ENCODE data around the gene GPC1. TPM values are rescaled to one million over a fixed set of nuclear protein-coding genes. Genes with fewer than 3 reads are reported as not detected.

GPC1 gene
- total RNA-seq, 1 donor from 2014 or later = 177 TPM

DNA sequence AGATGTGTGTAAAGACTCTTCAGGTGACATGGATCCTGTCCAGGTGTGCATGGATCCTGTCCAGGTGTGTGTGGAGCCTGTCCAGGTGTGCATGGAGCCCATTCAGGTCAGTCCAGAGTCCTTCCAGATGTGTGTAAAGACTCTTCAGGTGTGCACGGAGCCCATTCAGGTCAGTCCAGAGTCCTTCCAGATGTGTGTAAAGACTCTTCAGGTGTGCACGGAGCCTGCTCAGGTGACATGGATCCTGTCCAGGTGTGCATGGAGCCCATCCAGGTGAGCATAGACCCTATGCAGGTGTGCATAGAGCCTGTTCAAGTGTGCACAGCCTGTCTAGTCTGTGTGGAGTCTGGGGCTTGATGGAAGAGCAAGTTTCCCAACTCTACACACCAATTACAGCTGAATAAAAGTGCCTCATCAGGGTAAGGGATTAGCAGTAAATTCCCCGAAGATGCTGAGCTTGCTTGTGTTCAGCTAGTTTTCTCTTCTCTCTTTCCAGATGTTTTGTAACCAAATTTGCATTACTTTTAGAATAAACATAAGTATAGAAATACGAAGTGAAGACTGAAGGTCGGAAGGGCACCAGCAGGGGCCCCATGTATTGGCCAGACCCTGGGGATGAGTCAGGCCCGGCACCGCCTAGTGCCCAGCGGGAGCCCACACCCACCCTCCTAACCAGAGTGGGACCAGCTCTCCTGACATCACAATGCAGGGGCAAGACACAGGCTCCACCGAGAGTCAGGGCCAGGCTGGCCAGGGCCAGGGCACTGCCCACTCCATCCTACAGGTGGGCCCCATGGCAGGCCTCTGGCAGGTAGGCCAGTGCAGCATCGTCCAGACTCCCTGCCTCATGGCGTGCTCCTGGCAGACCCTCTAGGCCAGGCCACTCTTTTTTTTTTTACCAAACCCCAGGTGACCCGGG is 38.6 kb upstream of the GPC1 start:
- DNase-seq (peak; percentile 22), ATAC-seq (no peak)
- intact Hi-C loops (cut with micrococcal nuclease) = no loop called here

DNA sequence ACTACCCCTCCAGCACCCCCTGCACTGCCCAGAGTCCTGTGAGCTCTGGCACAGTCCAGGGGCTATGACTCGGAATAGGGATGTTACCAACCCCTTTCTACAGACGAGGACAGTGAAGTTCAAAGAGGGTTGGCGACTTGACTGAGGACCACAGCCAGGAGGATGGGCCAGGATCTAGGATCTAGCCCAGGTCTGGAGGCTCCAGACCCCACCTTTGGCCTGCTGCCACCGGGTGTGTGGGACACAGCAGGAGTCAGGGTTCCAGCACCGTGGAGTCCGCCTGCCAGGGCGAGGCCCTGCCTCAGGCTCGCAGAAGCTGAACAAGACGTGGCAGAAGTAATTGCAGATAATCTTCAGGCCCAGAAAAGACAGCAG is 37.9 kb upstream of the GPC1 start:
- intact Hi-C loops (cut with micrococcal nuclease) = no loop called here
- ATAC-seq (no peak), DNase-seq (peak; percentile 20)

DNA sequence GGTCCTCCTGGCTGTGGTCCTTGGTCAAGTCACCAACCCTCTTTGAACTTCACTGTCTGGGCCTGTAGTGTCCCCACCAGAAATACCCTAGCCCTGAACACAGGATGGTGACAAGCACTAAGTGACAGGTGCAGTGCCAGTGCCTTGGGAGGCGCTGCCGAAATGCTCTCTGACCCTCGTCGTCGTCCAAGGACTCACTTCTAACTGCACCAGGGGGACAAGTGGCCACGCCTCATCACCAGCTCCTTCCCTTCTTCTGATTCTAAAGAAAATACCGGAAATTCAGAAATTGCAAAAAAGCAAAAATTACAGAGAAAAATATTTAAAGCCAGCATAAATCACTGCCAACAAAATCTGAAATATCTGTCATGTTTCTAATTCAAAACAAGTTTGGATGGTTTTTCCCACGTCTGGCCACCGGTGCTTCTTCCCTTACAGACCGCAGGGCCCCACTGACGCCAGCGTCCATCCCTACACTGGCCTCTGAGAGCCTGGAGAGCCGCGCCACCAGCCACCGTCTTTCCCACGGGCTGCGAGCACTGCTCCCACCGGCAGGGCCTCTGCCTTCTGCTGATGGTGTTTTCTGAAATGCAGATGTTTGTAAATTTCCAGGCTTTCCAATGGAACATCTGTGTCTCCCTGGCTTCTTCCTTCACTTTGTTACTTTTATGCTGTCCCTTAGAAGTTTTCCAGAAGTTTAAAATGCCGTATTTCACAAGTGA is 37.4 kb upstream of the GPC1 start:
- ATAC-seq = peak; percentile 25
- peak; percentile 37 for DNase-seq
- intact Hi-C loops (cut with micrococcal nuclease) = no loop called here

DNA sequence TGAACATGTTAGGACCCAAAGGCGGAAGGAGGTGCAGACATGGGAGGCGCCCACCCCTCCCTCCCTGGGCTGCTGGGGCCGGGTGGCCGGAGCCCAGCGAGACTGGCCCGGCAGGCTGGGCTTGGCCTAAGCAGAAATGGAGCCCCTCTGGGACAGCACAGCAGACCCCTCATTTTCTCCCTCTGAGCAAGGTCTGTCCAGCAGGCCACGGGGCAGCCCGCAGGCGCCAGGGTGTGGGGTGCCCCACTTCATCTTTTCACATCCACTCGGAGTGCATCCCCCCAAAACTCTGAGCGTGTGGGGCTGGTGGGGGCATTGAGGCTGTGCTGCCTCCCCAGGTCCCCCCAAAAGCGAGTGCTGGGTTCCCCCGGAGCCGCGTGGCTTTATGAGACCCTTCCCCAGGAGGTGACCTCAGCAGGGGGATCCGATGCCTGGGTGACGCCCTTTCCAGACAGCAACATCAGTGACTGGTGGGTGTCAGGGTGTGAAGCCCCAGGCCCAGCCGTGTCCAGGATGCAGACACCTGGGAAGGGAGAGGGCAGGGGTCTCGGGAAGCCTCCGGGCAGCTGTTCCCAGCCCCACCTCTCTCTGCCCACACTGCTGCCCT is 36.7 kb upstream of the GPC1 start:
- intact Hi-C loops (cut with micrococcal nuclease) = no loop called here
- no peak for ATAC-seq
- DNase-seq = peak; percentile 10

DNA sequence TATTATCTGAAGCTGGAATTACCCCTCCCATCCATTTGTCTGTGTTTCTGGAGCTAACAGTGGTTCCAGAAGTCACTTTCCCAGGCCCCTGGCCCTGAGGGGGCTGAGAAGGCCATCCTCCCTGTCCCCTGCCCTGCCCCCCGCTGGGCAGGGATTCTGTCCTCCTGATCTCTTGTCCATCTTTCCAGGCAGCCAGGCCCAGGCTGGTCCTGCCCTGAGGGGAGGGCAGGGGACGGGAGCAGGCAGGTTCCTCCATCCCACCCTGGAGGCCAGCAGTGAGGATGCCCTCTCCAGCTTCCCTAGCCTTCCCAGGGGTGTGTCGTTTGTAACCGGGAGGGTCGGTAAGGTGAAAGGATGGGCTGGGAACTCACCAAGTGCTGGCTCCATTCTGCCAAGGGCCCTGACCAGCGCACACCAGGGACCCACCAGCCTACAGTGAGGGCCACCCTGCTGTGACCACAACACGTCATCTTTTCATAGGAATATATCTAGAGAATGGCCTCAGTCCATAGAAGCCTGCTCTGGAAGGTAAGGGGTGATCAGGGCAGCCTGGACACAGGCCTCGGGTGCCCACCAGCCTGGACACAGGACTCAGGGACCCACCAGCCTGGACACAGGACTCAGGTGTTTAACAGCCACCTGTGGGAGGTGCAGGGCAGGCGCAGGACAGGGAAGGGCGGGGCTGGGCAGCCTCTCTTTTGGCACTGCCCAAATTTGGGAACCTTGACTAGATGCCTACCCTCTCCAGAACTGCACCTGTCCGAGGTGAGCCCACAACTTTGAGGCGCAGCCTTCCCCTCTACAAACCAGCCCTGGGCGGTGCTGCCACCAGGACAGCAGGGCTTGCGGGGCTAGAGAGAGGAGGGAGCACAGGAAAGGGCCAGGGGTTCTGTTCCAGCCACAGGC is 35.8 kb upstream of the GPC1 start:
- ATAC-seq = no peak
- intact Hi-C loops (cut with micrococcal nuclease) = no loop called here
- DNase-seq = peak; percentile 16

DNA sequence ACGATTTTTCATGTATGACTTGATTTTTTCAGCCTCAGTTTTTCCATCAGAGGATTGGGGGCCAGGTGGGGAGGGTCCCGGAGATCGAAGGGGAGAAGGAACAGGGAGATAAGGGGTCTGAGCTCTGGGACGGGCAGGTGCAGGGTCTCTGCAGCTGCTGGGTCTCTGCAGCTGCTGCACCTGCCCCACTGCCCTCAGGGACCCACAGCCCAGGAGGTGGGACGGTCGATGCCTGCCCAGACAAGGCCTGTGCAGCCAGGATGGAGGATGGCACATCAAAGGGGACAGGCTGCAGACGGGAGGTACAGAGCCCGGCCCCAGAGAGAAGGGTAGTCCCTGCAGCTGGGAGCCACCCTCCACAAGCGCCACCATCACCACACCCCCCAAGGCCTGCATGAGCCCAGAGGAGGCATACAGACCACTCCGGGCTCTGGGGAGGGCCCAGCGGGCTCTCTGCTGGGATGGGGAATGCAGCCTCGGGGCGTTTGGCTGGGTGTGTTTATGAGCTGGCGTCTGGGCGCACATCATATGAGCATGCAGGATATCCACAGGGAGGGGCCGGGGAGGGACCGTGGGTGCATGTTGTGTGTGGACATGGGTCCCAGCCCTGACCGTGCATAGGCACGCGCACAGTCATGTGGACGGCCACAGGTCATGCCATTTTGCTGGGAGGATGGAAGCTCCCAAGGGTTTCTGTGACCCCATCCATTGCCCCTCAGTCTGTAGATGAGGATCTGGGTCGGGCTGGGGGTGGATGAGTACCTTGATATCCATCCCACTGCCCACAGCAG is 34.9 kb upstream of the GPC1 start:
- ATAC-seq (no peak), DNase-seq (peak; percentile 26)
- intact Hi-C loops (cut with micrococcal nuclease) = no loop called here

DNA sequence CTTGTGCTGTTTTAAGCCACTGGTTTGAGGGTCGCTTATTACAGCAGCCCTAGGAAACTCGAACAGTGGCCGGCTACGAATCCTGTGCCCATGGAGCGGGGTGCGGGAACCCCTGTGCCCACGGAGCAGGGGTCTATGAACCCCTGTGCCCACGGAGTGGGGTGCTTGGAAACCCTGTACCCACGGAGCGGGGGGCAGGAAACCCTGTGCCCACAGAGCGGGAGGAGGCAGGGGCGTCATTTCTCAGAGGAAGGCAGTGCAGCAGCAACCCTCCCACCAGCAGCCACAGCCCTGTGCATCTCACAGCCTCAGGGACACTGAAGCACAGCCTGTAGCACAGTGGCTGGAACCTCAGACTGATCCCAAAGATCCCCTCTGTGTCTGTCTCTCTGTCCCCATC is 34.2 kb upstream of the GPC1 start:
- peak; percentile 8 for DNase-seq
- ATAC-seq = no peak

DNA sequence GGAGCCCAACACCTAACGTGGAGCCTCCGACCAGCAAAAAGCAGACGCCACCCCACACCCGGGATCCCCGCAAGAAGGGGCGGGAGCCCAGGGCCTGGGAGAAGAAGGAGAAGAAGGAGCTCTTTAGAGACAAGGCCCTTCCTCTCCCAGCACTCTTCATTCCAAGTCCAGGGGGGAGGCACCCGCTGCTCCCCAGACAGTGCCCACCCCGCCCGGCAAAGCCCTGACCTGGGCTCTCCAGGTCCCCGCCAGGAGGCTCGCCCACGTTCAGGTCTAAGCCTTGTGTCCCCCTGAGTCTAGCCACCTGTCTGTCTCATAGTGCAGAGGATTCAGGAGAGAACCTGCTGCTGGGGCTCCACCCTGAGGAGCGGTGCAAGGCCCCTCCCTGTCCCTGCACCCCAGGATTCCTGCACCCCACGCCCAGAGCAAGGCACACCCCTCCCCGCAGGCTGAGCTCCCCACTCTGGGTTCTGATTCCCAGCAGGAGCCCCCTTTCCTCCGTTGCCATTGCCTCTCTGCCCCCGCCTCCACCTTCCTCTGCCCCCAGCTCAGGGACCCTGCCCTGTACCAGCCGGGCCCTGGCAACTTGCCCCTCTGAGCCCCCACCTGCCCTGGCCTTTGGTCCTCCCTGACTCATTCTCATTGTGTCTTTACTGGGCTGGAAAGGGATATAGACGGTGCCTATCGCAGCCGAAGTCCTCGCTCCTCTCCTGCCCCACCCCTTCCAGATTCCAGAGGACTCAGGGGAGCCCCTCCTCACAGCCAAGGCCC is 33.5 kb upstream of the GPC1 start:
- intact Hi-C loops (cut with micrococcal nuclease) = no loop called here
- DNase-seq (peak; percentile 15), ATAC-seq (no peak)

More for the DNA sequence above, 34.2 kb upstream of the GPC1 start:
- intact Hi-C loops (cut with micrococcal nuclease) = no loop called here

DNA sequence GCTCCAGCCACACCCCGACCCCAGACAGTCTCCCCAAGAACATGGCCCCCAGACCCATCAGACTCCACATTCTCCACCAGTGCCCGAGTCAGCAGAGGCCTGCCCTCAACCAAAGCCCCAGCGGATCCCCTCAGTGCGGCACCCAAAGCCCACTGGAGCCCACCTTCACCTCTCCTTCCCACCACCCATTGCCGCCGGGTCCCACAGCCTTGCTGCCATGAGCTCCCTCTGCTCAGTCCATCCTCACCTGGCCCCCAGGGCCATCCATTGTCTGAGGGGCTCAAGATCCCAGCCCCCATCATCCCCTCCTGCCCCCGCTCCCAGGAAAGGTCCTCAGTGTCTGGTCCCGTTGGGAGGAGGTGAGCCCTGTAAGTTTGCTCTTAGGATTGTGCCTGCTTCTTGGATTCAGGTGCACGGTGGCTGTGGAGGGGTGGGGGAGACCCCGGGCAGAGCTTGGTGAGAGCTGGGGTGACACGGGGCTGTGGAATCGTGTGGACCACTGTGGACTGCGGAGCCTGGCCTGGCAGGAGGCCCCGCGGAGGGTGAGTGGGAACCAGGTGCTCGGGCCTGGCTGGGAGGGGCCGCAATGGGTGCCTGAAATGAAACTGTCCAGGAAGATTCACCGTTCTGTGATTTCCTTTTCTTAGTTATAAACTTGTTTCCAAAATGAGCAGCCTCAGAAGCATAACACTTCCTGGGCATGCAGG is 32.7 kb upstream of the GPC1 start:
- DNase-seq (peak; percentile 9), ATAC-seq (no peak)
- intact Hi-C loops (cut with micrococcal nuclease) = no loop called here

DNA sequence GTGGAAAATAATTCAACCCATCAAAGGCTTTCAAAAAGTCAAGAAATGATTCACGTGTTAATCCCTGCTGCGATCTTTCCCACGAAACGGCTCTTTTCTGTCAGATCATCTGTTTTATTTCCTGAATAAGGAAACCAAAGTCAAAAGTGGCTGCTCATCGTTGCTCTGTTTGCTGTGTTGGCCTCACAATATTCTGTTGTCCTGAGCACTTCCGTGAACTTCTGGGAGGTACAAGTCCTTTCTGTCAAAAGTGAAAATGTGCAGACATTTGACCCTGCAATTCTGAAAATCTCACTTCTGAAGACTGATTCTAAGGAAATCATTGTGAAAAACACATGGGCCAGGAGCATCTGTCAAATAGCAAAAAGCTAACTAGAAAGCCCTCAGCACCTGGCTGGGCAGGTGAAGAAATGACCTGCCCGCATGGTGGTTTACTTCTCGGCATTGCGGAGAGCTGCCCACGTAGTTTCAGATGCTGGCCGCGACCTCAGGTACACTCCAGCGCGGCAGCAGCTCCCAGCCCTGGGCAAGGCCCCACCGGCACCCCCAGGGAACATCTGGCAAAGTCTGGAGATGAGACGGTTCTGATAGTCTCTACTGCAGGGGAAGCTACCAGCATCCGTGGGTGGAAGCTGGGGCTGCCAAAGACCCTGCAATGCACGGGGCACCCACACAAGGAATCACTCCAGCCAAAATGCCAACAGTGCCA is 31.9 kb upstream of the GPC1 start:
- DNase-seq (peak; percentile 14), ATAC-seq (no peak)
- intact Hi-C loops (cut with micrococcal nuclease) = no loop called here

DNA sequence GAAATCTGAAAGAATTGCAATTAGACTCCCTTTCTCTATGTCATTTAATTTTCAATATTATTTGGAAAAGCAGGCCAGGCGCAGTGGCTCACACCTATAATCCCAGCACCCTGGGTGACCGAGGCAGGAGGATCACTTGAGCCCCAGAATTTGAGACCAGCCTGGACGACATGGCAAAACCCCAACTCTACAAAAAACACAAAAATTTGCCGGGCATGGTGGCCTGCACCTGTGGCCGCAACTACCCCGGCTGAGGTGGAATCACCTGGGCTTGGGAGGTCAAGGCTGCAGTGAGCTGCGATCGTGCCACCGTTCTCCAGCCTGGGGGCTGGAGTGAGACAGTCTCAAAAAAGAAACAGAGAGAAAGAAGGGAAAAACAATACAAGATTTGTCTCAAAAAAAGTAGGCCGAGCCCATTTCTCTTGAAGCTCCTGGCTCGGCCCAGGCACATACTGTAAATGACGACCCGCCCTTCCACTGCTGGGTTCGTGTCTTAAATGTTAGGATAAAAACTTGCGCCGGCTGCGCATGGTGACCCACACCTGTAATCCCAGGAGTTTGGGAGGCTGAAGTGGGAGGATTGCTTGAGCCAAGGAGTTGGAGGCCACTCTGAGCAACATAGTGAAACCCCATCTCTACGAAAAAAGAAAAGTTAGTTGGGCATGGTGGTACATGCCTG is 31.1 kb upstream of the GPC1 start:
- ATAC-seq (no peak), DNase-seq (peak; percentile 14)
- intact Hi-C loops (cut with micrococcal nuclease) = no loop called here

DNA sequence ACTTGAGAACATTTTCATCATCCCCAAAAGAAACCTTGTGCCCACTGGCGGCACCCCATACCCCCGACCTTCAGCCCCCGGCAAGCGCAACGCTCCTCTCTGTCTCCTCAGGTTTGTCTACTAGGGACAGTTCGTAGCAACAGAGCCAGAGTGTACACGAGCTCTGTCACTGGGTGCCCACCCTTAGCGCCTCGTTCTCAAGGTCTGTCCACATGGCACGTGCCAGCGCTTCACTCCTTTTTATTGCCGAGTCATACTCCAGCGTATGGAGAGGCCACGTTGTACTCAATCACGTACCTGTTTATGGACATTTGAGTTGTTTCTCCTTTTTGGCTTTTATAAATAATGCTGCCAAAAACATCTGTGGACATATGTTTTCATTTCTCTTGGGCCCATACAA is 30.3 kb upstream of the GPC1 start:
- intact Hi-C loops (cut with micrococcal nuclease) = no loop called here
- DNase-seq (peak; percentile 9), ATAC-seq (no peak)

DNA sequence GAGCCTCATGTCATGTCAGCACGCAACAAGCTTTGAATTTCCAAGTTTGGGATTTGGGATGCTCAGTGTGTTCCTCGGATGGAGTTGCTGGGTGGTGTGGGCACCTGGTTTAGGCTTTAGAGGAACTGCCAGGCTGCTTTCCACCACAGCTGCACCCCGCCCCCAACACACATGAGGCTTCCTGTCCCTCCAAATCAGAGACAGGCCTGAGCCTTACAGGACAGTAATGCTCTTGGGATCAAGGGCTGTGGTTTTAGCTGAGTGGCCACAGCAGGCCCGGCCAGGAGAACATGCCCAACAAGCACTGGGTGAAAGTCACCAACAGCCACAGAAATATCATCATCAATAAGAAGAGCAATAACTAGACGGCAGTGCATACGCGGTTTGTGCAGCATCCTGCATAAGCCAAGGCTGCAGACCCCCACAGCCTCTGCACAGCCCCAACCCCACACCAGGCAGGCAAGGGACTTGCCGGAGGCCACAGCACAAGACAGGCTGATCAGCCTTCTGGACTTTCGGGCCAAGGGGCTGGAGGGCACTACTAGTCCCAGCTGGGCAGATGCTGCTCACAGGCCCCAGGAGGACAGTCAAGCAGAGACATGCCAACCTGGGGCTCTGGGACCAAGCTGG is 29.7 kb upstream of the GPC1 start:
- ATAC-seq = no peak
- peak; percentile 15 for DNase-seq
- intact Hi-C loops (cut with micrococcal nuclease) = no loop called here

DNA sequence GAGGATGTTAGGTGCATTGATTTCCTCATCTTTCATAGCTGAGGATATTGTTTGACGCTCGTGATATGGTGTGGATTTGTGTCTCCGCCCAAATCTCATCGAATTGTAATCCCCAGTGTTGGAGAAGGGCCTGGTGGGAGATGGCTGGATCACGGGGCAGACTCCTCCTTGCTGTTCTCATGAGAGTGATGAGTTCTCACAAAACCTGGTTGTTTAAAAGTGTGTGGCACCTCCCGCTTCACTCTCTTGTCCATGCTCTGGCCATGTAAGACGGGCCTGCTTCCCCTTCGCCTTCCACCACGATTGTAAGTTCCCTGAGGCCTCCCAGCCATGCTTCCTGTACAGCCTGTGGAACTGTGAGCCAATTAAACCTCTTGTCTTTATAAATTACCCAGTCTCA is 28.4 kb upstream of the GPC1 start:
- intact Hi-C loops (cut with micrococcal nuclease) = no loop called here
- no peak for DNase-seq
- no peak for ATAC-seq

DNA sequence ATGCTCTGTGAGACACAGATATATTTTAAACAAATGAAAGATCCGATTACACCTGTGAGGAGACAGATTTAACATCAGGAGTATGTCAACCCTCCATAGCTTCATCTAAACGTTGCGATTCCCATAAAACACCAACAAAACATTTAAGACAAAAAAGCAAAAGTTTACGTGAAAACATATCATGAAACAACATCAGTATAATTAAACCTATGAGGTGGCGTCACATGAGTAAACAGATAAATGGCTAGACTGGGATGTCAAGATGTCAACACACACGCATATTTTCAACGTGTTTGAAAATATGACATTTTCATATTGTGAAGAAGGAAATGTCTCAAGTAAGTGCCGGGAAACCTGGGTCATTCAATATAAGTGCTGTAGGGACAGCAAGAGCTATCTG is 25.5 kb upstream of the GPC1 start:
- no peak for ATAC-seq
- intact Hi-C loops (cut with micrococcal nuclease) = no loop called here

DNA sequence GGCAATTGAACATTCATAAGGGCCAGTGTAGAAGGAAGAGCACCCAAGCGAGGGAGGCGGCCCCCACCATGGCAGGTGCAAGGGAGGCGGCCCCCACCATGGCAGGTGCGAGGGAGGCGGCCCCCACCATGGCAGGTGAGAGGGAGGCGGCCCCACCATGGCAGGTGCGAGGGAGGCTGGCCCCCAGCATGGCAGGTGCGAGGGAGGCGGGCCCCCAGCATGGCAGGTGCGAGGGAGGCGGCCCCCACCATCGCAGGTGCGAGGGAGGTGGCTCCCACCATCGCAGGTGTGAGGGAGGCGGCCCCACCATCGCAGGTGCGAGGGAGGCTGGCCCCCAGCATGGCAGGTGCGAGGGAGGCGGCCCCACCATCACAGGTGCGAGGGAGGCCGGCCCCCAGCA is 24.7 kb upstream of the GPC1 start:
- intact Hi-C loops (cut with micrococcal nuclease) = no loop called here
- ATAC-seq = no peak
- DNase-seq = peak; percentile 9

More for the DNA sequence above, 25.5 kb upstream of the GPC1 start:
- DNase-seq = no peak

Data from left ventricle myocardium superior (tissue), 1 donor.